Fibroblast of villous mesenchyme (primary cell): ENCODE results near the gene PHTF2. TPM values are rescaled to one million over a fixed set of nuclear protein-coding genes. Genes with fewer than 3 reads are reported as not detected.

Source experiments
- DNase-seq: peaks from one replicate; pipeline ENCODE4 v3.0.0-alpha.2; 2010; ENCODE audit warnings: low read depth
- H3K4me3 ChIP-seq: 2 replicates; pipeline ENCODE4 v1.5.1; 2011; ENCODE audit warnings: low read depth, mild to moderate bottlenecking, low read length
- CTCF ChIP-seq: IDR thresholded peaks from 2 replicates; pipeline ENCODE4 v1.5.1; 2012; ENCODE audit warnings: low read depth, mild to moderate bottlenecking, low read length; ENCODE audit not compliant: insufficient read depth
- total RNA-seq: library from RNA; depleted of rRNA; stranded (reverse); fragments of >200 nt; gene quantifications from 2 replicates; pipeline ENCODE4 v1.2.3, GENCODE V29; 2012

PHTF2 gene
- total RNA-seq, 1 donor = 119 TPM

- no peak for DNase-seq
- TF ChIP-seq CTCF = no peak
- H3K4me3 ChIP-seq = no peak overlapping the region
Measured at GRCh38 chr7:77944183-77945182, 145.9 kb downstream of the PHTF2 start.

GRCh38 chr7:77950548-77950947 lies 152.0 kb downstream of the PHTF2 start:
- no peak overlapping the region for H3K4me3 ChIP-seq
- no peak for DNase-seq
- no peak for TF ChIP-seq CTCF

GRCh38 chr7:77954773-77955555 lies 156.4 kb downstream of the PHTF2 start:
- peak; percentile 19 for DNase-seq
- TF ChIP-seq CTCF = no peak

GRCh38 chr7:77958436-77958835 lies 159.9 kb downstream of the PHTF2 start:
- TF ChIP-seq CTCF = no peak
- H3K4me3 ChIP-seq = no peak overlapping the region
- no peak for DNase-seq

More at GRCh38 chr7:77954773-77955555, 156.4 kb downstream of the PHTF2 start:
- no peak overlapping the region for H3K4me3 ChIP-seq

GRCh38 chr7:77959080-77959479 lies 160.5 kb downstream of the PHTF2 start:
- no peak for DNase-seq
- TF ChIP-seq CTCF = no peak
- H3K4me3 ChIP-seq = no peak overlapping the region

GRCh38 chr7:77960336-77960735 lies 161.8 kb downstream of the PHTF2 start:
- no peak overlapping the region for H3K4me3 ChIP-seq
- no peak for DNase-seq
- no peak for TF ChIP-seq CTCF
